Right forelimb (tissue), 1 donor: ENCODE measurements around the gene NRAS.

Experiments used
- DNase-seq: peaks from one replicate; pipeline ENCODE4 v3.0.0-alpha.2; 2018

NRAS gene

DNA sequence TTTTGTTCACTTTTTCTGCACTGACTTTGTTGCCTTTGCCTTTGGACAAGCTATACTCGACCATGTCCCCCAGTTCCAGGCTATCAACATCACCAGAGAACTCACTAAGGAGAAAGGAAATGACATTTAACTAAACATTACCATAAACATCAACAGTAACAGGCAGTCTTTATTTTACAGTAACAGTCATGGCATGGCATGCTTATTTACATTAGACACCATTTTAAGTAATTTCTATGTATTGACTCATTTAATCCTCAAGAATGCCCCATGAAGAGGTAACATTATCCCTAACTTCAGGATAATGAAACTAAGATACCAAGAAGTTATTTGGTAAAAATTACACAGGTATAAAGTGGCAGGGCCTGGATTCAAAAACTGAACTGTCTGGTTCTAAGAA is 8.7 kb upstream of the NRAS start:
- DNase-seq = no peak

DNA sequence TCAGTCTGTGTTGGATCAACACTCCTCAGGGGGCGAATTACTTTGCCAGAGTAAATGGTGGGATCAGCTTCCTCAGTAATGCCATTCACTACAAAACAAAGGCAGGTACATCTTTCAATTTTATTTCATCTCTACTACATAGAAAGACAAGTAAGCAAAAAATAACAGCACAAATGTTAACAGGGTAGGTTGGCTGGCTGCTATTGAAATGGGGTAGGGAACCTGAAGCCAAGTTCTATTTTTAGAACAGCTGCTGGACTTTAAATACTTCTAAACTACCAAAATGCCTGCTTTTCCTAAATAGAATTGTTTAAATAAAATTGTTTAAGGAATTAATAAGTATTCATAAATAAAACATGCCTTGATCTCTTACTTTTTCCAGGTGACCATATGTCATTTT is 7.3 kb upstream of the NRAS start:
- no peak for DNase-seq

DNA sequence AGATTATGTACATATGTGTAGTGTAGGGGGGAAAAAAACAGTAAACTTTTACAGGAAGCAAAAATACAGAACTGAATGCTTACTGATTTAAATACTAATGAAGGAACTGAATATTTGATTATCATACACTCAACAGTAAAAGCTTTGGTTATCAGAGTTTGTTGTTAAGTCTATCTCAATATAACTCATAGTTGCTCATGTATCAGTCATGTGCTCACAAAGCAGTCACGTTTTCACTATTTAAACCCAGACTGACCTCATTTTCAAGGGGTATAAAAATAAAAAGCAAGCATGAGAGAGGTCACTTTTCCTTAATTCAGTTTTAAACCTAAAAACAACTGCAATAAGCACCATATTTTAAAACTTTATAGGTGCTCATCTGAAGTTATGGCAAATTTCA is 6.9 kb upstream of the NRAS start:
- DNase-seq = no peak

GRCh38 chr1:114720492-114720891 is 3.9 kb upstream of the NRAS start:
- DNase-seq = no peak

GRCh38 chr1:114719424-114719787 is 2.8 kb upstream of the NRAS start:
- no peak for DNase-seq

DNA sequence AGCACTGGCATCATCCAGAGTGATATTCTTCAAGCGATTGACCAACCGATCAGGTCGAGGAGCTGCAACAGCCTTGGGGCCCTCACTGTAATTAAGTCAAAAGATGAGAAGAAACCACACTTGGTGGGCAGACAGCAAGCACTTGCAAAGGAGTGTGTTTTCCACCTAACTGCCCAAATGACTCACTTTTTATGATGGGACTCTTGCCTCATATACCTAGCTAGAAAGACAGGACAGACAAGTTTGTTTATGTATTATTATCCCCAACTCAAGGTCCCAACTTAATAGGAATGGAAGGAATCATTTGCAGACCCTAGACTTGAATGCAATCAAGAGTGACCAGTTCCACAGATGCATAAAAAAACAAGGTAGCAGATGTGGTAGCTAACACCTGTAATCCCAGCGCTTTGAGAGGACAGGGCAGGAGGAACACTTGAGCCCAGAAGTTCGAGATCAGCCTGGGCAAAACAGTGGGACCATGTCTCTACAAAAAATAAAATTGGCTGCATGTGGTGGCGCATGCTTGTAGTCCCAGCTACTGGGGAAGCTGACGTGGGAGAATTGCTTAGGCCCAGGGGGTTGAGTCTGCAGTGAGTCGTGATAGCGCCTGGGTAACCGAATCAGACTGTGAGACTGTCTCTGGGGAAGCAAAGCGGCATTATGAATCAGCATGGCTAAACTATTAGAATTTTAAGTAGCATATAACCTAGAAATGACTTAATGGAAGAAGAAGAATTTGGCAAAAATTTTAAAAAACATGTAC is 2.3 kb upstream of the NRAS start:
- DNase-seq = no peak

- DNase-seq = no peak
These were observed 643 bp downstream of the NRAS start for GRCh38 chr1:114715952-114716303.

- DNase-seq = no peak
These were observed 3.6 kb downstream of the NRAS start for GRCh38 chr1:114712977-114713376.

GRCh38 chr1:114710360-114710759 is 6.2 kb downstream of the NRAS start:
- no peak for DNase-seq

DNA sequence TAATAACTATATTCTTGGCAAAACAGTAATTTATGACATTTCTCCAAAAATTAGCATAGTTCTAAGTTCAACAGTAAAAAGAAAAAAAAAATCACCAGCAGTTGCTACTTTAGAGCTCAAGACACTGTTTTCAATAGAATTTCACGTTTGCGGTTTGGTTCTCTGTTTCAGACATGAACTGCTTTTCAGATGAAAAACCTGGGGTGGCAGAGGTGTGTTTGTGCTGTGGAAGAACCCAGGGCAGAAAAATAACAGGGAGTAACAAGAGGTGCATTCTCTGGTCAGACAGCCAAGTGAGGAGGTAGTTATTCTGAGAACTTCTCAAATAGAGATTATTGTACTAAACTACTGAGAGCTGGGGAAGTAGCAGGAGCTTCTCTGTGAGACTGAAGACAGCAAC is 9.0 kb downstream of the NRAS start:
- DNase-seq = no peak

- no peak for DNase-seq
These were observed 13.3 kb downstream of the NRAS start for GRCh38 chr1:114703242-114703641.

DNA sequence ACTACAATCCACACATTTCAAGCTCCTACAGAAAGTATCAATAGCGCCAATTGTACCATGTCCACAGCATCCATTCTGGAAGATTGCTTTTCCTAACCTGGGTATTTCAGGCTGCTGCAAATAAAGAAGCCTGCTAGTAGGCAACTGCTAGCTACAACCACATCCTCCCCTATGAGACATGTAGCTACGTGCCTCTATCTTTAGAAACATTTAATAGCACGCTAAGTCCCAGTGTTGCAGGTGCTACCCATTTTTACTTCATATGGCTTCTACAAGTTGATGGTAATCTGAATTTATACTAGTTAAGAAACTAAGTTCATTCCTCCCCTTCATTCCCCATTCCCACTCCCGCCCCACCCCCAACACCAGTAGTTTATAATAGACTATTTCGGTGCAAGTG is 13.8 kb downstream of the NRAS start:
- no peak for DNase-seq

GRCh38 chr1:114701931-114702330 is 14.6 kb downstream of the NRAS start:
- no peak for DNase-seq

- no peak for DNase-seq
These were observed 16.5 kb downstream of the NRAS start for GRCh38 chr1:114700036-114700600.

DNA sequence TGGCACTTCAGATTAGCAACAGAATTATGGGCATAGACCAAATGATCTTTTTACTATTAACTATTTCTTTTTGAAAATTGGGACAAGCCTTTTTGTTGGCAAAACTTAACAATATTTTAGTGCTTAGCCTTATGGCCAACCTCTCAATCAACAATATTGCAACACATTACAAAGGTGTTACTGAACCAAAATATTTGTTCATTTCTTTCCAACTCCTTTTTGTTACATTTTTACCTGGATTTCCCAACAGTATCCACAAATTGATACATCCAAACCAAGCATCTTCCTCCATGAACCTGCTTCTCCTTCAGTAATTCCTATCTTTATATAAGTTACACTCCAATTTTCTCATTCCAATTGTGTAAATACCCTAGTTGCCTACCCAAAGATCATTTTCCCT is 19.8 kb downstream of the NRAS start:
- no peak for DNase-seq

DNA sequence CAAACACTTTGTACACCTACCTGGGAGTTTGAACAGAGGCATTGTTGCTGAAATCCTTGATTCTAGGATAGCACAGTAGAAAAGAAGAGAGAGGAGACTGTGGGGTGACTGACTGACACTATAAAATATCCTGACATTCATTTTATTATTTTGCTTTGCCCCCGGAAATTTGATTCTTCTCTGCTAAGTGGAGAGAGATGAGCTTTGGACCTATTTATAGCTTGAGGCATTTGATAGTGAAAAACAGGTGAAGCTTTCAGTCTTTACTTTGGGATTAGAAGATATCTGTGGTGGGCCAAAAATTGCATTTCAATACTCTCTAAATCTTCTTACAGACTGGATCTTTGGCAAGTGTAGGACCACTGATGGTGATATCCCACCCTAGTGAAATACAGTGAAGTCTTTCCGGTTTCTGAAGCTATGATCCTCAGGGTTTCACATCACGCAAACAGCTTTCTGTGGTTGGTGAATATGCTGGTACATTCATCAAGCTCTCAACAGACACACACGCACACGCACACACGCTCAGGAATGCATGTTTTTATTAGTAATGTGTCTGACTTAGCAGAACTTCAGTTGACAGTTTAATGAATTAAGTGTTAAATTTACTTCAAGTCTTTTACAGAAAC is 21.0 kb downstream of the NRAS start, which contains the start of gene AMPD1:
AMPD1 (minus strand) TSS at position 117 of the 629 bp plus-strand sequence; CDS start at position 42, 75 bp downstream.
- DNase-seq = no peak

GRCh38 chr1:114694540-114695310 is 21.8 kb downstream of the NRAS start:
- no peak for DNase-seq

DNA sequence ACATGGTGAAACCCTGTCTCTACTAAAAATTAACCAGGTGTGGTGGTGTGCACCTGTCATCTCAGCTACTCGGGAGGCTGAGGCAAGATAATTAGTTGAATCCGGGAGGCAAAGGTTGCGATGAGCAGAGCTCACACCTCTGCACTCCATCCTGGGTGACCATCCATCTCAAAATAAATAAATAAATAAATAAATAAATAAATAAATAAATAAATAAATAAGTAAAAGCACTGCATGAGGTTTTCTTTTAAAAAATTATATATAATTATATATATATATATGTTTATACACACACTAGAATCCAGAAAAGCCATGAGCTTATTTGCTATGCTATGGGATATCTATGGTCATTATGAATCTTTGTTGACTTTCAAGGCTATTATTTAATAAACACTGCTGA is 23.6 kb downstream of the NRAS start:
- DNase-seq = no peak

DNA sequence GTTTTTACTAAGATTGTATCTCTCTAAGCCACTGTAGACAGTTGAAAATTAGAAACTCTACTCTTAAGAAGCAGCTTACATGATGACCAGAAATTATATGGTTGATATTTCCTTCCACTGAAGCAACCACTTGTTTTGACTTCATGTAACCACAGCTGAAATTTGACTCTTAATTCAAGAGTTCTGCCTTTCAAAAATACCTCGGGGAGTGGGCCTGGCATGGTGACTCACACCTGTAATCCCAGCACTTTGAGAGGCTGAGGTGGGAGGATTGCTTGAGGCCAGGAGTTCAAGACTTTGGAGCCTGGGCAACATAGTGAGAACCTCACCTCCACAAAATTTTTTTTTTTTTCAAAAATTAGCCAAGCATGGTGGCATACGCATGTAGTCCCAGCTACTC is 25.5 kb downstream of the NRAS start:
- no peak for DNase-seq

DNA sequence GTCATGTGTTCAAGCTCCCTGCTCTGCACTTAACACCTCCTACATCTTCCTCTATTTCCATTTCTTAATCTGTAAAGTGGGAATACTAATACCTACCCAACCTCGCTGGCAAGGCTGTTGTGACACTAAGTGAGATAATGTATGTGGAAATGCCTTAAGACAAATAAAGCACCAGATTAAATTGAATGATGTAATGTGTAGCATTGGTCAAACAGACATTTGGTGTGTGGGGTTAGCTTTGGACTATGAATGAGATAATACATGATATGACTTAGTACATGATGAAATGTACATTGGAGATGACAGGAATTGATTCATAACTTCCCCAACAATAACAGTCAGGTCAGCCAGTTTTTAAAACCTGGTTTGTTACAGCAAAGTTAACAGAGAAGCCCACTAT is 26.4 kb downstream of the NRAS start:
- no peak for DNase-seq

DNA sequence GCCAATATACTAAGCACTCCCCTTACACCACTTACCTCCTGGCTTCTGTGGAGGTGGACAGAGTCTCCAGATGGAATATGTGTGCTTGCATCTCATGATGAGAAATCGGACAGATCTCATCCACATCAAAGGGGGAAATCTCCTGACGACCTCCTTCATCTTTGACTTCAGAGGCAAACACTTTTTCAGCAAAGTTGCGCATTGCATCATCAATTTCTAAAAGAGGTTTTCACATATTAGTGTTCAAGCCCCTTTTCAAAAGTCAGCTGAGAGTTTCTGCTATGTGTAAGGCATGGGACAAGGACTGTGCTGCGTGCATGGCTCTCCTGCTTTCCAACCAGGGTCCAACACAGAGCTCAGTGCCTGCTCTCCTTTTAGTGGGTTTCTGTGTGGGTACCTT is 28.0 kb downstream of the NRAS start:
- no peak for DNase-seq

- no peak for DNase-seq
These were observed 30.7 kb downstream of the NRAS start for GRCh38 chr1:114685851-114686250.

GRCh38 chr1:114677691-114678090 is 38.9 kb downstream of the NRAS start:
- DNase-seq = no peak

DNA sequence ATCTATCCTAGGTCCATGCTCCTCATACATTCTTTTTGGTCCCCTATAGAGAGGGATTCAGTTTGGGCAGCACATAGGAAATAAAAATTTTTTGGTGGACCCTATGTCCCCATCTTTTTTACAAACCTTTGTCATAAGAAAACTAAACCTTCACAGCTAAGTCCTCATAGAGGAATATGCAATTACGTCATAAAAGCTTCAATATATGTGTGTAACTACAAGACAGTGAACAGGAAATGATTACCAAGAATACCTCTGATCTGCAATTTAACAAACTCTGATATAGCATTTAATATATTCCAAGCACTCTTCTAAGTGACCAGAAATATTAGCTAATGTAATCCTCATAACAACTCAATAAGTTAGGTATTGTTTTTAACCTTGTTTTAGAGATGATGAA is 40.5 kb downstream of the NRAS start:
- DNase-seq = no peak
